ENCODE data around the gene BBS12.

The BBS12 gene

GRCh38 chr4:122703868-122704267 lies 28.6 kb upstream of the BBS12 start:
- no peak for TF ChIP-seq CTCF (IDR thresholded peaks at IDR 0.05; ENCODE audit: low read depth, low read length)
- no peak overlapping the region for H3K4me3 ChIP-seq (ENCODE audit: low read depth, low read length)
- peak; percentile 24 for DNase-seq (ENCODE audit: low read depth, low spot score)
- in situ Hi-C loops (cut with HindIII; ENCODE audit: low sequenced_read_pairs), result no loop called here

GRCh38 chr4:122705009-122705408 lies 27.5 kb upstream of the BBS12 start:
- H3K4me3 ChIP-seq (ENCODE audit: low read depth, low read length), result no peak overlapping the region
- no peak for TF ChIP-seq CTCF (IDR thresholded peaks at IDR 0.05; ENCODE audit: low read depth, low read length)
- in situ Hi-C loops (cut with HindIII; ENCODE audit: low sequenced_read_pairs), result no loop called here
- DNase-seq (ENCODE audit: low read depth, low spot score), result no peak

- no peak overlapping the region for H3K4me3 ChIP-seq (ENCODE audit: low read depth, low read length)
- no peak for TF ChIP-seq CTCF (IDR thresholded peaks at IDR 0.05; ENCODE audit: low read depth, low read length)
- no peak for DNase-seq (ENCODE audit: low read depth, low spot score)
- in situ Hi-C loops (cut with HindIII; ENCODE audit: low sequenced_read_pairs), result no loop called here
Observed at GRCh38 chr4:122705547-122706117, 26.9 kb upstream of the BBS12 start.

GRCh38 chr4:122706511-122706910 lies 26.0 kb upstream of the BBS12 start:
- no peak overlapping the region for H3K4me3 ChIP-seq (ENCODE audit: low read depth, low read length)
- in situ Hi-C loops (cut with HindIII; ENCODE audit: low sequenced_read_pairs), result no loop called here
- DNase-seq (ENCODE audit: low read depth, low spot score), result no peak
- TF ChIP-seq CTCF (IDR thresholded peaks at IDR 0.05; ENCODE audit: low read depth, low read length), result no peak

- no peak overlapping the region for H3K4me3 ChIP-seq (ENCODE audit: low read depth, low read length)
- DNase-seq (ENCODE audit: low read depth, low spot score), result no peak
- no peak for TF ChIP-seq CTCF (IDR thresholded peaks at IDR 0.05; ENCODE audit: low read depth, low read length)
- in situ Hi-C loops (cut with HindIII; ENCODE audit: low sequenced_read_pairs), result no loop called here
Observed at GRCh38 chr4:122707497-122707896, 25.0 kb upstream of the BBS12 start.

GRCh38 chr4:122709236-122709635 lies 23.3 kb upstream of the BBS12 start:
- no peak for TF ChIP-seq CTCF (IDR thresholded peaks at IDR 0.05; ENCODE audit: low read depth, low read length)
- H3K4me3 ChIP-seq (ENCODE audit: low read depth, low read length), result no peak overlapping the region
- no peak for DNase-seq (ENCODE audit: low read depth, low spot score)
- in situ Hi-C loops (cut with HindIII; ENCODE audit: low sequenced_read_pairs), result no loop called here
